Dermis microvascular lymphatic vessel endothelial cell (primary cell): ENCODE data around the gene LAMA1. TPM values are rescaled to one million over a fixed set of nuclear protein-coding genes. Genes with fewer than 3 reads are reported as not detected.

ENCODE experiments used
- total RNA-seq: library from RNA; depleted of rRNA; stranded (reverse); fragments of >200 nt; gene quantifications from 2 replicates; pipeline ENCODE4 v1.2.1, GENCODE V29; 2014

LAMA1 gene
- total RNA-seq, 1 donor from 2014 or later, result 0.13 TPM

Other genes starting within 250 kb of the LAMA1 start
- not detected in 2 replicates for gene LRRC30, start 113.3 kb upstream of the LAMA1 start, total RNA-seq